ENCODE results near the gene HNRNPUL1.

GRCh38 chr19:41245843-41246242, 18.3 kb upstream of the HNRNPUL1 start:
- TF ChIP-seq CTCF (IDR thresholded peaks at IDR 0.05) (no peak), ZFX (IDR thresholded peaks at IDR 0.05; ENCODE audit: borderline replicate concordance) (no peak)
